G401 (cell line): Measurements from ENCODE around the gene BRD1. TPM values are rescaled to one million over a fixed set of nuclear protein-coding genes. Genes with fewer than 3 reads are reported as not detected.
"Not testable (repeated sequence)": the region's sequence is repeated elsewhere in the genome, so short reads cannot be mapped to it uniquely, and the experiment has no call there.

Experiments
- DNase-seq: peaks from one replicate; pipeline ENCODE4 v3.0.0-alpha.2; 2015; ENCODE audit warnings: low spot score
- in situ Hi-C: cut with HindIII; loops from 2 replicates; pipeline ENCODE4 v1.10.0; 2016; ENCODE audit warnings: low sequenced_read_pairs, mixed read lengths
- total RNA-seq: library from RNA; depleted of rRNA; stranded (reverse); fragments of >200 nt; shearing (Covaris generic); gene quantifications from 2 replicates; pipeline ENCODE4 v1.2.3, GENCODE V29; 2014

BRD1 gene
- total RNA-seq, 1 experiment from 2014 or later, result 27.5 TPM

DNA sequence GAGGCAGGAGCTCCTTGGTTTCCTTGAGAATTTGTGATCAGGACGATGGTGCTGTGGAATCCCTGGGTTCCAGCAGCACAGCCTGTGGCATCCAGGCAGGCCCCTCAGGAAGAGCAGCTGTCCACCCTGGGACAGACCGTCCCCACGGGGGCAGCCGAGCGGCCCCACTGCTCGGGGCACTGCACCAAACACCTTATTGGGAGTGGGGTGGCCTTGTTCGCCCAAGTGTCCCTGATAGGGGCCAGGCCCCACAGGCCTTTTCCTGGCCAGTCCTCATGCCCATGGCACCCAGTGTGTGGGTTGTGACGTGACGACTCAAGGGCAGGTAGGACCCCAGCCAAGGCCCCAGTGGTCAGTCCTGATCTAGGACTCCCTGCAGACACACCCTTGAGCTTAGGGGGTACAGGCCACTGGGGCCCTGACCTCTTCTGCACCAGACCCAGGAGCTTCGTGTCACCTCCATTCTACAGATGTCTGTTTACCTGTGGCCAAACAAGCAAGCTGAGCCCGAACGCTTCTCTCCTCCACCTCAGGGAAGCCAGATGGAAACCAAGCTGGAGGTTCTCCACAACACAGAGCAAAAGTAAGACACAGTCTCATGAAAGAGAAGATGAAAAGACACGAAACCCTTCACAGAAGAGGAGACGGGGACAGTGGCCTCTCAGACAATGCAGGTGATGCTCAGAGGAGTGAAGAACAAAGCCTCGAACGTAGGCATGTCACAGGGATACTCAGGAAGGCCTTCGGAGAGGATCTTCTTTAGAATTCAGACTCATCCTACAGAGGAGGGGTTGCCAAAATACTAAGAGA, 1.6 kb upstream of the BRD1 start:
- in situ Hi-C loops, result no loop called here
- no peak for DNase-seq

- DNase-seq, result no peak
- in situ Hi-C loops, result no loop called here
These were observed 909 bp upstream of the BRD1 start for GRCh38 chr22:49828599-49828965.

DNA sequence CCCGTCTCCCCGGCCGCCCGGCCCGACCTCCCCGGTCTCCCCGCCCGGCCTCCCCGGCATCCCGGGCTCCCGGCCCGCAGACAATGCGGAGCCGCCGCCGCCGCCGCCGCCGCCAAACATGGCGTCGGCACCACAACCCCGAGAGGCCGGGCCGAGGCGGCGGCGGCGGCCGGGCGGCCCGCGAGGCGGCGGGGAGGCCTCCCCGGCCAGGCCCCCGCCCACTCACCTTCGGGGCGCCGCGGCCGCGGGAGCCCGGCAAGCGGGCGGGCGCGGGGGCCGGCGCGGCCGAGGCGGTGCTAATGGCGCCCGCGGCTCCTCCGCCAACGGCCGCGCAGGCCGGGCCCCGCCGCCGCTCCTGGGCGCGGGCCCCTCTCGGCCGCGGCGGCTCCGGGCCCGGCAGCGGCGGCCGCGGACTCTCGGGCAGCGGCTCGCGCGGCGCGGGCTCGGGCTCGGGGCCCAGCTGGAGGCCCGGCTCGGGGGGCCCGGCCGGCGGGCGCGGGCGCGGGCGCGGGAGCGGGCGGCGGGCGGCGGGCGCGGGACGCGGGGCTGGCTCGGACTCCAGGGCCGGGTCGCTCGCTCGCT, 311 bp downstream of the BRD1 start:
- in situ Hi-C loops, result no loop called here

GRCh38 chr22:49826603-49827270, 936 bp downstream of the BRD1 start:
- DNase-seq, result peak; percentile 56
- in situ Hi-C loops, result no loop called here

More for the DNA sequence above, 311 bp downstream of the BRD1 start:
- DNase-seq, result no peak

GRCh38 chr22:49825944-49826602, 1.6 kb downstream of the BRD1 start:
- no peak for DNase-seq
- in situ Hi-C loops, result no loop called here

- no peak for DNase-seq
- in situ Hi-C loops, result no loop called here
These were observed 2.2 kb downstream of the BRD1 start for GRCh38 chr22:49825436-49825835.

DNA sequence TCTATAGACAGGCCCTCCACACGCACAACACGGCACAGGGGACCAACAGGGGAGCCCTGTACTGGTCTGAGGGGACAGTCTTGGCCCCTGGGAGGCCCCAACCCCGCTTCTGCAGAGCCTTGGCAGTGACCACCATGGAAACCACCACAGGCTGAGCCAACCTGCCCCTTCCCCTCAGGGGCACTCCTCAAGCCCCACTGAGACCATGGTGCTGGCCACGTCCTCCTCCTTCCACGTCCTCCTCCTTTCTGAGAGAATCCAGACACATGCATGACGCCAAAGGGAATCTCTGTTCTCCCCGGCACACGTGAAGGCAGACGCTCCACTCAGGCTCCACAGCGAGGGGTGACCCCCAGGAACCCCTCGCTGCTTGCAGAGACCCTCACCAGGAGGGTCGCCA, 2.7 kb downstream of the BRD1 start:
- DNase-seq, result no peak
- in situ Hi-C loops, result no loop called here

DNA sequence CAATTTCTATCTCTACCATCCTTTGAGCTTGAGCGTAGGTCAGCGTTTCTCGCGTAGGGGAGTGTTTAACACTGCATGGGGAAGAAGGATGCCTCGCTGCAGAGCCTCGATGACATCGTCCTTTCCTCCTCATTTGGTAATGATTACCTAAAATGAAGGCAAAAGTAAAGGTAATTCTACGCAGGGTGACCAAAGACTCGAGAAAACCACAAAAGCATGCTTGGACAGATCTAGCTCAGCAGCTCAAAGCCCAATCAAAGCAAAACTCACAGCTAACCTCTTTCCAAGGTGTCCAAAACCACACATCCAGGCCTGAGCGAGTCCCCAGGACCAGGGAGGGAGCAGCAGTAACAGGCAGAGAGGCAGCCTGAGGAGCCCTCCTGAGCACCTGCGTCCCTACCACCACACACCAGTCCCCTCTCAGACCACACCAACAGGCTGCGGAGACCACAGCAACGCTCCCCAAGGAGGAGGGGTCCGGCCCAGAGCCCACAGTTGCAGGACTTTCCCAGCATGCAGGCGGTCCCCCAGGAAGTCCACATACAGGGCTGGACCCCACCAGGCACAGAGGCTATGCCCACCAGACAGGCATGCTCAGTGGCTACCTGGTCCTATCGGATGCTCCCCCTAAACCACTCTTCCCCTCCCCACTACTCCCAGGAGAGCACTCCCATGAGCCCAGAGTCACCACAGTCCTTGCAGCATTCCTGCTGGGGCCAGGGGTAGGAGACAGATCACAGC, 3.3 kb downstream of the BRD1 start:
- no peak for DNase-seq
- in situ Hi-C loops, result no loop called here

- in situ Hi-C loops, result no loop called here
- DNase-seq, result no peak
These were observed 4.2 kb downstream of the BRD1 start for GRCh38 chr22:49823289-49824045.

DNA sequence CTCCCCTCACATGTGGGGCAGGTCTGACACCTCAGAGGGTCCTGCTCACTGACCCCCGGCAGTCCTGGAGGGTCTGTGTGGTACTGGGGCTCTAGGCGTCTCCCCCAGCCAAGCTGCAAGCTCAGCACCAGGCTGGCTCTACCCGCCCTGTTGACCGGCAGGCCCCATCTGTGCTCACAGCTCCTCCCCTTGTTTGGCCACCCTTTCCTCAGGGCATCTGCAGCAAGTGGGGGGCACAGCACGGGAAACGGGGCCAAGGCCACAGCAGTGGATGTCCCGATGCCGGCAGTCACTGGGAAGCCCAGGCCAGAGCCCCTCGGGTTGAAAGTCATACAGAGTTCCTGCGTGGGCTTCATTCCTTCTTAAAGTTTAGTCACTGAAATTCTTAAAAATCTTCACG, 5.9 kb downstream of the BRD1 start:
- DNase-seq, result peak; percentile 41
- in situ Hi-C loops, result not testable (repeated sequence)

GRCh38 chr22:49820984-49821383, 6.7 kb downstream of the BRD1 start:
- DNase-seq, result peak; percentile 49
- in situ Hi-C loops, result no loop called here

GRCh38 chr22:49817359-49817758, 10.3 kb downstream of the BRD1 start:
- in situ Hi-C loops, result no loop called here
- DNase-seq, result no peak

DNA sequence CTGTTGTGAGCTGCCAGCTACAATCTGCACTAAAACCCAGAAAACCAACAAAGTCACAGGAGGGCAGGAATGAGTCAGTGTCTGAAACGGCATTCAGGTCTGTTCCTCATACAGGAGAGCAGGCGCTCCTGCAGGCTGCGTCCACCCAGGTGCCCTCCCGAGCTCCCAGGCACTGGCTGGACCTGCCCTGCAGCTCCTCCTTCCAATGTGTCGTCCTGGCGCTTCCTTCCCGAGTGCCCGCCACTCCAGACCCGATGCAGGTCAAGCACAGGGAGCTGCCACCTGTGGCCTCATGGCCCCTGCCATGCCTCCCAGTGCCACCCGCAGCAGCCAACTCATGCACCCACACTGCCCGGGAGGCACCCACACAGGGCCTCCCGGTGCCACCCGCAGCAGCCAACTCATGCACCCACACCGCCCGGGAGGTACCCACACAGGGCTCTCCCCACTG, 12.0 kb downstream of the BRD1 start:
- in situ Hi-C loops, result no loop called here
- peak; percentile 71 for DNase-seq

DNA sequence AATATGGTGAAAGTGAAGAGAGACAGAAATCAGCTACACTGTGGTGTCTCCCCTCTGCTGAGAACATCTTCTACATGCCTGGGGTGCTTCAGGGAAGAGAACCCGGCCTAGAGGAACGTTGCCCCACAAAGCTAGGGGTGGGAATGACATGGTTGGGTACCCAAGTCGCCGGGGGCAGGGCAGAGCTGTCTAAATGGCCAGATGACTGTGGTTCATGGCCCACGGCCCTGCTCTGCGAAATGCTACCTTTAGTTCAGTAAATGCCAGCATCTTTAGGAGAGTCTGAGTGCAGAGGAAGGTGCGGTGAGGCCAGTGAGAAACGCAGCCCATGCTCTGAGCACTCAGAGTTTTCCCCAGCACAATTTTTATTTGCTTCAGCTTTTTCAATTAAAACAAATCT, 12.8 kb downstream of the BRD1 start:
- no peak for DNase-seq

DNA sequence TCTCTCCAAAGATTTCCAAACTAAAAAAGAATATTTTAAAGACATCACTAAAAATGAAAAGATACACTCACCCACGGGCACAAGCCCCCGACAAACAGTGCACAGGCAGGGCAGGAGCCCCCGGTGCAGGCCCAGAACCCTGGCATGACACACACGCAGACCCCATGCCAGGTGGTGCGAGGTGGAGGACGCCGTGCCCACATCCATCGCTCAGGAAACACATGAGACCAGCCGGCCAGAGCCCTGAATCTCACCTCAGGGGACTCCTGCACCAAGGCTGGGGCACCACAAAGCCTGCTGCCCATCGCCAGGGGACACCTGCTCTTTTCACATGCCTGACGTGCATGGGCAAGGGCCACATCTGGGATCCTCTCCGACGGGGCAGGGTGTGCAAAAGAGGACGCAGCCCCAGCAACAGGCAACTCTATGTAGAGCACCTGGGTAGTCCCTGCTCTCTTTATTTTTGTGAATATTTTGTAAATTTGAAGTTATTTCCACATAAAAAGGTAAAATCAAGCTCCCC, 13.4 kb downstream of the BRD1 start:
- in situ Hi-C loops, result no loop called here
- no peak for DNase-seq

More for the DNA sequence above, 12.8 kb downstream of the BRD1 start:
- in situ Hi-C loops, result no loop called here

GRCh38 chr22:49812838-49813237, 14.8 kb downstream of the BRD1 start:
- in situ Hi-C loops, result no loop called here
- DNase-seq, result no peak

DNA sequence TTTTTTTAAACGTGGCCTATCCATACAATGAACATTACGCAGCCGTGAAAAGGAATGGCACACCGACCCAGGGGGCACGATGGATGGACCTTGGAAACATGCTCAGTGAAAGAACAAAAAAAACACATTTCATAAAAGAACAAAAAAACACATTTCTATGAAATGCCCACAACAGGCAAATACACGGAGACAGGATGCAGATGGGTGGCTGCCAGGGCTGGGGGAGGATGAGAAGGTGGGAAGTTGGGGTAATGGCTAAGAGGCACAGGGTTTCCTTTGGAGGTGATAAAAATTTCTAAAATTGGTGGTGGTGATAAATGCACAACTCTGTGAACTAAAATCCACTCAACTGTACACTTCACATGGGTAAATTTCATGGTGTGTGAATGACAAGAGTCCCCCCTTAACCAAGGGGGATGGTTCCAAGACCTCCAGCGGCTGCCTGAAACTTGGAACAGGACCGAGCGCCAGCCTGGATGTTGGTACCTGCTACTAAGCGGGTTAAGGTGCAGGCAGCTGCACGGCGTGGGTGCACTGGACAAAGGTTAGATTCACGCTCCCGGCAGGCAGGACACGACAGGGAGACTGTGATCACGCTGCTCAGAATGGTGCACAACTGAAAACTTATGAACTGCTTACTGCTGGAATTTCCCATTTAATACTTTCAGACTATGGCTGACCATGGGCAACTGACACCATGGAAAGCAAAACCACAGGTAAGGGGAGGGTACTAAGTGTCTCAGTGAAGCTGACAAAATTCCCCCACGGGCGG, 16.5 kb downstream of the BRD1 start:
- in situ Hi-C loops, result no loop called here

More for the DNA sequence above, 16.5 kb downstream of the BRD1 start:
- no peak for DNase-seq
